Body of pancreas (tissue), 4 donors: ENCODE measurements around the gene DRC7. TPM values are rescaled to one million over a fixed set of nuclear protein-coding genes. Genes with fewer than 3 reads are reported as not detected.

Experiments used
- ATAC-seq: fragments of 150-250 bp; one replicate; pipeline ENCODE4 v1.9.1; 2016
- DNase-seq, 4 donors: peaks; one replicate each; pipeline ENCODE4 v3.0.0-alpha.2; 2019
- H3K27ac ChIP-seq, 4 donors: fragments of 200-600 bp; sonication (generic); 1 replicate in 3 of 4; 2 replicates in 1 of 4; pipeline versions ENCODE4 v1.5.1 to v1.6.1; 2016 to 2019; ENCODE audit warnings: mild to moderate bottlenecking in 1 of 4, mixed read lengths in 1 of 4, moderate library complexity in 1 of 4
- H3K27me3 ChIP-seq, 2 donors: fragments of 200-600 bp; sonication (generic); one replicate each; pipeline ENCODE4 v1.6.0; 2016; ENCODE audit warnings: mild to moderate bottlenecking in 1 of 2
- H3K36me3 ChIP-seq, 2 donors: fragments of 200-600 bp; sonication (generic); replicated peaks in 1 of 2; 2 replicates each; pipeline ENCODE4 v1.5.1; 2016; ENCODE audit warnings: low read depth in 2 of 2; ENCODE audit not compliant: insufficient read depth in 1 of 2
- H3K4me1 ChIP-seq: fragments of 200-600 bp; sonication (generic); one replicate; pipeline ENCODE4 v1.6.0; 2016
- H3K4me3 ChIP-seq, 2 donors: fragments of 200-600 bp; sonication (generic); 1 replicate in 1 of 2; 2 replicates in 1 of 2; pipeline ENCODE4 v1.5.1; 2016 to 2019
- H3K9me3 ChIP-seq, 3 donors: fragments of 200-600 bp; sonication (generic); 1 replicate in 2 of 3; 2 replicates in 1 of 3; pipeline ENCODE4 v1.5.1; 2016
- POLR2A ChIP-seq, 3 donors: fragments of 450-650 bp; IDR thresholded peaks; one replicate each; pipeline ENCODE4 v1.6.1; 2016; ENCODE audit warnings: antibody characterized with exemption in 3 of 3, mild to moderate bottlenecking in 2 of 3
- WGBS, 2 donors: methylation state at CpG; one replicate each; pipeline ENCODE4 v1.1.5; 2017; 5-methylcytosine and 5-hydroxymethylcytosine counted together
- intact Hi-C: fragments of 100-400 bp; cut with DNase I; formaldehyde crosslinking; loops from one replicate; pipeline ENCODE4 v1.15.1; 2023
- total RNA-seq, 2 donors: library from RNA; depleted of rRNA; stranded (reverse); fragments of >200 nt; gene quantifications; one replicate each; pipeline ENCODE4 v1.1.0, GENCODE V29; 2016
- TF ChIP-seq, protein P1 (sequence below), 7 experiments: fragments of 450-650 bp in 4 of 7; fragments of 200-600 bp in 3 of 7; sonication (generic) in 3 of 7; IDR thresholded peaks; one replicate each; pipeline ENCODE4 v1.5.1; 2016 to 2019; ENCODE audit warnings: antibody characterized with exemption in 7 of 7

Gene DRC7
- total RNA-seq, 2 donors from 2014 or later, result 1.3 TPM; not detected in 1

DNA sequence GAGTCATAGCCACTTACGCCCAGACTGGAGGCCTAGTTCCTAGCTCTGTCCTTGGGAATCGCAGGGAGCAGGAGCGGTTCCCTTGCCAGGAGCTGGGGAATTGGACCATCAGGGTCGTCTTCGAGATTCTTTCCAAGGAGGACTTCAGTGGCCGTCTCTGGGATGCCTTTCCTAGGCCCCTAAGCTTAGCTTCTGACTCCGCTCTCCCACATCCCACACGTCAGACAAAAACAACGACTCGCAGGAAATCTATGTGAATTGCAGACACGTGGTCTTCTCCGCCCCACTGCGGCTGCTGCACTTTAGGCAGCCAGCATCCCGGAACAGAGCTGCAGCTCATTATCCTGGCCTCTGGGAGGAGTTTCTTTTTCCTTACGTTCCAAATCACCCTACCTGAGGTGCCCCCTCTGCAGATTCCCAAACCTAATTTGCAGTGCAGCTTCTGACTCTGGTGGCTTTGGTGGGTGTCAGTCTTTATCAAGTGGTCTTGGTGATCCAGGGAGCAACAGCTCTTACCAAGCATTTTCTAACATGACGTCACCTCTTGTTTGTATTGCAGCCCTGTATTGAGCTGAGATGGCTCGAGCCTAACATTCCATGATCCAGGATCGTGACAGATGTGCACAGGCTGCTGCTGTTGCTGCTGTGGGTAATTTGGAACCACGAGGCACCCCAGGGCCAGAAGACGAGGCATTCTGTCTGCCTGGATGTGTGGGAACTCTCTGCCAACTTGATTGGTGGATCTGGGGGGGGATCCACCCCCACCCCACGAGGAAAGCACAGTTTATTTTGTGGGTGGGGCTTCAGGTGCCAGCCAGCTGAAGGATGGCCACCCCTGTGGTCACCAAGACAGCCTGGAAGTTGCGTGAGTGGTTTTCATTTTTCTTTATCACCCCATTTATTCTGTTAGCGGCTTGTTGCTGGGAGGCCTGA is 42.1 kb downstream of the DRC7 start:
- no peaks in the 10 kb centered on the region for H3K27me3 ChIP-seq
- H3K27ac ChIP-seq, result peak overlapping the region; percentile 27 to 82 (median 72)
- peak in 3 of 4 donors; percentile 51 to 54 (median 53) for DNase-seq
- peak overlapping the region; percentile 96 to 100 for H3K4me3 ChIP-seq
- 13 to 24% methylated on average over 9 to 23 of the region's 23 CpGs for WGBS, 2 donors
- no peaks in the 10 kb centered on the region for H3K36me3 ChIP-seq
- no peaks in the 10 kb centered on the region for H3K9me3 ChIP-seq
- intact Hi-C loops, result no loop called here
- no peak for ATAC-seq
- H3K4me1 ChIP-seq, result peaks cover 21% of the 10 kb centered on the region
- no peak for TF ChIP-seq POLR2A (IDR thresholded peaks at IDR 0.05)
- TF ChIP-seq, protein P1, sequence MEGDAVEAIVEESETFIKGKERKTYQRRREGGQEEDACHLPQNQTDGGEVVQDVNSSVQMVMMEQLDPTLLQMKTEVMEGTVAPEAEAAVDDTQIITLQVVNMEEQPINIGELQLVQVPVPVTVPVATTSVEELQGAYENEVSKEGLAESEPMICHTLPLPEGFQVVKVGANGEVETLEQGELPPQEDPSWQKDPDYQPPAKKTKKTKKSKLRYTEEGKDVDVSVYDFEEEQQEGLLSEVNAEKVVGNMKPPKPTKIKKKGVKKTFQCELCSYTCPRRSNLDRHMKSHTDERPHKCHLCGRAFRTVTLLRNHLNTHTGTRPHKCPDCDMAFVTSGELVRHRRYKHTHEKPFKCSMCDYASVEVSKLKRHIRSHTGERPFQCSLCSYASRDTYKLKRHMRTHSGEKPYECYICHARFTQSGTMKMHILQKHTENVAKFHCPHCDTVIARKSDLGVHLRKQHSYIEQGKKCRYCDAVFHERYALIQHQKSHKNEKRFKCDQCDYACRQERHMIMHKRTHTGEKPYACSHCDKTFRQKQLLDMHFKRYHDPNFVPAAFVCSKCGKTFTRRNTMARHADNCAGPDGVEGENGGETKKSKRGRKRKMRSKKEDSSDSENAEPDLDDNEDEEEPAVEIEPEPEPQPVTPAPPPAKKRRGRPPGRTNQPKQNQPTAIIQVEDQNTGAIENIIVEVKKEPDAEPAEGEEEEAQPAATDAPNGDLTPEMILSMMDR (IDR thresholded peaks at IDR 0.05), result peak in 2 of 7 experiments; percentile 26 to 37

GRCh38 chr16:57738844-57739243 is 44.2 kb downstream of the DRC7 start:
- Histone ChIP-seq H3K4me1 (peaks cover 21% of the 10 kb centered on the region), H3K4me3 (no peak overlapping the region), H3K9me3 (no peaks in the 10 kb centered on the region), H3K27me3 (no peaks in the 10 kb centered on the region), H3K27ac (no peak overlapping the region), H3K36me3 (no peaks in the 10 kb centered on the region)
- intact Hi-C loops, result no loop called here
- DNase-seq (no peak), ATAC-seq (no peak)
- 92 to 100% methylated on average over 6 to 7 of the region's 7 CpGs for WGBS, 2 donors
- TF ChIP-seq POLR2A (IDR thresholded peaks at IDR 0.05), result no peak
- TF ChIP-seq, protein P1 (IDR thresholded peaks at IDR 0.05), result no peak

- H3K27ac ChIP-seq, result no peak overlapping the region
- no peak for ATAC-seq
- WGBS, 2 donors, result 87 to 92% methylated on average over 8 to 16 of the region's 18 CpGs
- no peak for DNase-seq
- H3K4me1 ChIP-seq, result peaks cover 15% of the 10 kb centered on the region
- no peak for TF ChIP-seq POLR2A (IDR thresholded peaks at IDR 0.05)
- TF ChIP-seq, protein P1 (IDR thresholded peaks at IDR 0.05), result no peak
- H3K9me3 ChIP-seq, result no peaks in the 10 kb centered on the region
- H3K4me3 ChIP-seq, result no peak overlapping the region
- no peaks in the 10 kb centered on the region for H3K27me3 ChIP-seq
- no peaks in the 10 kb centered on the region for H3K36me3 ChIP-seq
- intact Hi-C loops, result no loop called here
Measured at GRCh38 chr16:57739756-57740422, 45.3 kb downstream of the DRC7 start.

GRCh38 chr16:57740423-57741071 is 45.9 kb downstream of the DRC7 start:
- 89 to 91% methylated on average over 18 to 23 of the region's 24 CpGs for WGBS, 2 donors
- no peaks in the 10 kb centered on the region for H3K36me3 ChIP-seq
- H3K27me3 ChIP-seq, result no peaks in the 10 kb centered on the region
- intact Hi-C loops, result no loop called here
- no peak overlapping the region for H3K27ac ChIP-seq
- peaks cover 15% of the 10 kb centered on the region for H3K4me1 ChIP-seq
- H3K4me3 ChIP-seq, result no peak overlapping the region
- TF ChIP-seq, protein P1 (IDR thresholded peaks at IDR 0.05), result no peak
- no peak for TF ChIP-seq POLR2A (IDR thresholded peaks at IDR 0.05)
- ATAC-seq (no peak), DNase-seq (no peak)
- no peaks in the 10 kb centered on the region for H3K9me3 ChIP-seq
